ENCODE data around the gene PSMD2. TPM values are rescaled to one million over a fixed set of nuclear protein-coding genes. Genes with fewer than 3 reads are reported as not detected.

Gene PSMD2
- total and polyA plus RNA-seq, 4 donors = 78.7 to 222 (median 166) TPM

GRCh38 chr3:184325715-184326369 lies 26.8 kb downstream of the PSMD2 start:
- H3K36me3 ChIP-seq (ENCODE audit: control insufficient read depth in 4 of 4, insufficient read depth in 4 of 4, low read length in 4 of 4) = peaks cover 77 to 85% (median 79%) of the 10 kb centered on the region in 4 donors
- no peak for DNase-seq
- no peaks in the 10 kb centered on the region for H3K27me3 ChIP-seq (ENCODE audit: control insufficient read depth in 3 of 3, insufficient read depth in 3 of 3, low read length in 2 of 3)
- H3K9me3 ChIP-seq (ENCODE audit: control insufficient read depth in 4 of 4, insufficient read depth in 3 of 4, low read length in 3 of 4) = no peaks in the 10 kb centered on the region
- 84 to 86% methylated on average over 6 of the region's 6 CpGs for WGBS, 2 donors
- TF ChIP-seq CTCF (IDR thresholded peaks at IDR 0.05; ENCODE audit: control extremely low read depth, extremely low read depth) = no peak
- H3K9ac ChIP-seq (ENCODE audit: insufficient read depth in 1 of 2, low read length in 2 of 2) = no peak overlapping the region
- H3K4me1 ChIP-seq (ENCODE audit: control insufficient read depth in 5 of 5, insufficient read depth in 5 of 5, low read length in 5 of 5) = peaks cover 0 to 5% (median 0%) of the 10 kb centered on the region in 5 donors
- no peak for ATAC-seq (ENCODE audit: insufficient read depth, low FRiP score)
- H3K4me3 ChIP-seq = no peak overlapping the region
- H3K27ac ChIP-seq (ENCODE audit: low read depth in 1 of 2, low read length in 1 of 2) = no peak overlapping the region

GRCh38 chr3:184327171-184327570 lies 28.1 kb downstream of the PSMD2 start:
- no peak for TF ChIP-seq CTCF (IDR thresholded peaks at IDR 0.05; ENCODE audit: control extremely low read depth, extremely low read depth)
- no peak overlapping the region for H3K9ac ChIP-seq (ENCODE audit: insufficient read depth in 1 of 2, low read length in 2 of 2)
- H3K27me3 ChIP-seq (ENCODE audit: control insufficient read depth in 3 of 3, insufficient read depth in 3 of 3, low read length in 2 of 3) = no peaks in the 10 kb centered on the region
- no peak overlapping the region for H3K27ac ChIP-seq (ENCODE audit: low read depth in 1 of 2, low read length in 1 of 2)
- H3K4me3 ChIP-seq = no peak overlapping the region
- peaks cover 71 to 85% (median 78%) of the 10 kb centered on the region in 4 donors for H3K36me3 ChIP-seq (ENCODE audit: control insufficient read depth in 4 of 4, insufficient read depth in 4 of 4, low read length in 4 of 4)
- 95 to 97% methylated on average over 21 of the region's 21 CpGs for WGBS, 2 donors
- H3K4me1 ChIP-seq (ENCODE audit: control insufficient read depth in 5 of 5, insufficient read depth in 5 of 5, low read length in 5 of 5) = peaks cover 0 to 3% (median 0%) of the 10 kb centered on the region in 5 donors
- DNase-seq (no peak), ATAC-seq (ENCODE audit: insufficient read depth, low FRiP score) (no peak)
- H3K9me3 ChIP-seq (ENCODE audit: control insufficient read depth in 4 of 4, insufficient read depth in 3 of 4, low read length in 3 of 4) = no peaks in the 10 kb centered on the region

- Histone ChIP-seq H3K36me3 (ENCODE audit: control insufficient read depth in 4 of 4, insufficient read depth in 4 of 4, low read length in 4 of 4) (peaks cover 63 to 82% (median 74%) of the 10 kb centered on the region in 4 donors), H3K27ac (ENCODE audit: low read depth in 1 of 2, low read length in 1 of 2) (no peak overlapping the region), H3K9me3 (ENCODE audit: control insufficient read depth in 4 of 4, insufficient read depth in 3 of 4, low read length in 3 of 4) (no peaks in the 10 kb centered on the region), H3K4me1 (ENCODE audit: control insufficient read depth in 5 of 5, insufficient read depth in 5 of 5, low read length in 5 of 5) (peaks cover 0 to 3% (median 0%) of the 10 kb centered on the region in 5 donors), H3K9ac (ENCODE audit: insufficient read depth in 1 of 2, low read length in 2 of 2) (no peak overlapping the region), H3K27me3 (ENCODE audit: control insufficient read depth in 3 of 3, insufficient read depth in 3 of 3, low read length in 2 of 3) (no peaks in the 10 kb centered on the region), H3K4me3 (no peak overlapping the region)
- DNase-seq (no peak), ATAC-seq (ENCODE audit: insufficient read depth, low FRiP score) (no peak)
- 46 to 75% methylated on average over 3 of the region's 3 CpGs for whole genome bisulfite sequencing, 2 donors
- TF ChIP-seq CTCF (IDR thresholded peaks at IDR 0.05; ENCODE audit: control extremely low read depth, extremely low read depth) = no peak
Measured at GRCh38 chr3:184328516-184328915, 29.5 kb downstream of the PSMD2 start.
